CD4-positive, alpha-beta T cell treated with Interleukin-2 at 100 ng/mL for 4 hours (primary cell): ENCODE measurements around the gene PNMA1.

Experiments
- DNase-seq: peaks from one replicate; pipeline ENCODE4 v3.0.0-alpha.2; 2020; ENCODE audit warnings: low spot score

The PNMA1 gene

DNA sequence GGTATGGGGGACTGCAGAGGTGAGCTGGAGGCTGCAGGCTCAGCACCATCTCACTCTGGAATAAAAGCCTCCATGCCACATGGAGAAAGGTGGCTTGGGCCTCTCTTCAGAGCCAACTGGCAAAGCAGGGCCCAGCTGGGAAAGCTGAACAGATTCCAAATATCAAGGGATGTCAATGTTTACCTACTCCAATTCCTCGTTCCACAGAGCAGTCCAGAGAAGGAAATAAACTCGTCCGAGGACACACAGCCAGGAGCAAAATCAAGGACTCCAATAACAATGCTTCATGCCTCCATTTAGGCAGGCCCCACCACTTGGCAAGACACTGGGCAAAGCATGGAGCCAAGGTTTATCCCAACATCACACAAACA lies 36.3 kb upstream of the PNMA1 start:
- DNase-seq, result no peak

DNA sequence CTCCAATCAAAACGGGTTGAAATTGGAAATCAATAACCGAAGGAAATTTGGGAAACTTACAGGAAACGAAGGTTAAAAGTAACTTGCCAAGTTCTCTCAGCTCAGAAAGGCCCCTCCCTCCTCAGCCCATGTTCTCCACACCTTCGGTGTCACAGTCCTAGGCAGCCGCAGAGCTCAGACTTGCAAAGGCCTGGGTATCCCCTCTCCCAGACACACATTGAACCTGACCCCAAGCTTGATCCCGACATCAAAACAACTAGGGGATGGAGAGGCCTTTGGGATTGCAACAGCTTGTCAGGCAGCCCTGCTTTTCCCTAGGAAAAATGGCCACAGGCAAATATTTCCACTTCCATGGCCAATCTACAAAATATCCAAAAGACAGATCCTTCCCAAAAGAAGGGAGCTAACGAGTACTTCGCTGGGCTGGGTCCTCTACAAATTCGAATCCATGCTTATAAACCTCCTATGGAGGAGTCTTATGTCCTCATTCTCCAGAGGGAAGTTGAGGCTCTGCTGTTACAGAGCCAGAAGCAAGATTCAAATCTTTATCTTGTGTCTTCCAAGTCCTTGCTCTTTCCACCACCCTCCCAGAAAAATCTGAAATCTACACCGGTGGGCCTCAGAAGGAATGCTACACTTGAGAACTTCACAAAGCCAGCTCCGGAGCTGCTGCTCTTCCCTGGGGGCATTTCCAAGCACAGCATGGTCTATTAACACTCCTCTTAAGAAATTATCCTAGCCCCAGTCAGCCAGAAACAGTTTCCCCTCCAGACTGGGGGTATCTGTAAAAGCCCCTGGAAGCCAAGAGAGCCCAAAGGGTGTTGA lies 35.7 kb upstream of the PNMA1 start:
- DNase-seq, result no peak

DNA sequence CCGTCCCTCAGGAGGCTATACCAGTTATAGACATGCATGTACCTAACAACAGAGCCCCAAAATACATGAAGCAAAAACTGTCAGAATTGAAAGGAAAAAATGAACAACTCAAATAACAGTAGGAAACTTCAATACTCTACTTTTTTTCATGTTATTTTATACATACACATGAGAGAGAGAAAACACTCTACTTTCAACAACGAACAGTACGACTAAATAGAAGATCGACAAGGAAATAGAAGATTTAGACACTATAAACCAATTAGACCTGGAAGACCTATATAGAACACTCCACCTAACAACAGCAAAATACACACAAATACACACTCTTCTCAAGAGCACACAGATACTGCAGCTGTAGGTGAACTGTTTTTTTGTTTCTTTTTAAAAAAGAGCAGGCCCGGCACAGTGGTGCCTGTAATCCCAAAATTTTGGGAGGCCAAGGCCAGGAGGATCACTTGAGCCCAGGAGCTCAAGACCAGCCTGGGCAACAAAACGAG lies 34.7 kb upstream of the PNMA1 start:
- DNase-seq, result no peak

DNA sequence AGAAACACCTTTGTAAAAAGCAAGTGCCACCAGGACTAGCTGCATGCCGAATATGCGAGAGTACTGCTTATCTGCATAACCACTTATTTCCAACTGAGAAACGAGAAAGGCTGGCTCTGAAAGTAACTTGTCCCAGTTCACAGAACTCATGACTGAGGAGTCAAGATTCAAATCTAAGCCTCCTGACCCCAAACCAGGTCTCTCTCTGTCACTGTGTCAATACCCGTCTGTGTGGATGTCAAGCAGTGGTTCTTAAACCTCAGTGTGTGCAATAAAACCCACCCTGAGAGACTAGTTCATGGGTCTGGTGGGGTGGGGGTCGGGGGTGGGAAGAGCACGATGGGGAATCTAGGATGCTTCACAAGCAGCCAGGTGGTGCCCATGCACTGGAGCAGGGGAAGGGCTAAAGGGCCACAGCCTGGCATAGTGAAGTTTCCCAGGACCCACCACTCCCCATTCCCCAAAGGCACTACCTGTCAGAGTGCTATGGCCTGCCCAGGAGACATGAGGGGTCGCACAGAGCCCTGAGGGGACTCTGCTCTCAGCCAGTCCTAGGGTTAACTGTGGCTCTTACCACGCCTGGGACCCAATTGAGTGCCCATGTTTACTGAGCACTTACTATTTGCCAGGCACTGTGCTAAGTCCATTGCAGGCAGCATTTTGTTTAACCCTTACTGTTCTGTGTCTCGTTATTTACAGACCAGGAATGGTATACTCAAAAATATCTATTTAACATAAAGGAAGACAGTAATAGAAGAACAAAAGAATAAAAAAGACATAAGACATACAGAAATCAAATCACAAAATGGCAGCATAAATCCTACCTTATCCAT lies 33.4 kb upstream of the PNMA1 start:
- DNase-seq, result no peak

DNA sequence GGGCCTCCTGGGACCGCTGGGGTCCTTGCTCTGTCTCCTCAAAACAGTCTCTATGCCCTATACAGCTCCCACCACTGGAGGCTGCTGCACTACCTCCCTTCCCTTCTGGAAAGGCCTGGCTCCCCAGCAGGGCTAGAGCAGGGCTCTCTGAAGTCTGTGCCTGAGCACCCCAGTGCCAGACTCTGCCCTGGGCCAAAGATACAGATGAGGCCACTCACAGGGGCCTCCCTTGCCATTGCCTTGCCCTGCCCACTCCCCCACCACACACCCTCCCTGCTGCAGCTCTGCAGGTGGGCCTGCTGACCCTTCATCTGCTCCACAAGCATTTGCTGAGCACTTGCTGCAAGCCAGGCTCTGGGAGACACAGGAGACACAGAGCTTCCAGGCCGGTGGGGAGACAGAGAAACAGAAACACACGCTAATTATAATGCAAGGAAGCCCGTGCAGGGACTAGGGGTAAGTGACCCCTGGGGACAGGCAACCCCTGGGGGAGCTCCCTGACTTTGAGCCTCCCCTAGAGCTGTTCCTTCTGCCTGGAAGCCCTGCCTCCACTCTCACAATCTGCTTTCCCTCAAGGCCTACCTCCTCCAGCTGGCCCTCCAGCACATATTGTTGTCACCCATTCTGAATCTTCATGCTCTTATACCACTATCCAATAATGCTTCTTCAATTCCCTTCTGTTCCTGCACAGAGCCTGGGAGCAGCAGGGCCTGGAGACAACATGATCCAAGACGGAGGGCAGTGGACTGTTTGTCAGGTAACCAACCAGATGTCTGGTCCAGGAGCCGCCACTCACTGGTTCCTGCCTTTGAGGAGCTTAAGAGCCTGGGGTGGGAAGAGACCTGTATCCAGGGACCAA lies 32.6 kb upstream of the PNMA1 start:
- no peak for DNase-seq

DNA sequence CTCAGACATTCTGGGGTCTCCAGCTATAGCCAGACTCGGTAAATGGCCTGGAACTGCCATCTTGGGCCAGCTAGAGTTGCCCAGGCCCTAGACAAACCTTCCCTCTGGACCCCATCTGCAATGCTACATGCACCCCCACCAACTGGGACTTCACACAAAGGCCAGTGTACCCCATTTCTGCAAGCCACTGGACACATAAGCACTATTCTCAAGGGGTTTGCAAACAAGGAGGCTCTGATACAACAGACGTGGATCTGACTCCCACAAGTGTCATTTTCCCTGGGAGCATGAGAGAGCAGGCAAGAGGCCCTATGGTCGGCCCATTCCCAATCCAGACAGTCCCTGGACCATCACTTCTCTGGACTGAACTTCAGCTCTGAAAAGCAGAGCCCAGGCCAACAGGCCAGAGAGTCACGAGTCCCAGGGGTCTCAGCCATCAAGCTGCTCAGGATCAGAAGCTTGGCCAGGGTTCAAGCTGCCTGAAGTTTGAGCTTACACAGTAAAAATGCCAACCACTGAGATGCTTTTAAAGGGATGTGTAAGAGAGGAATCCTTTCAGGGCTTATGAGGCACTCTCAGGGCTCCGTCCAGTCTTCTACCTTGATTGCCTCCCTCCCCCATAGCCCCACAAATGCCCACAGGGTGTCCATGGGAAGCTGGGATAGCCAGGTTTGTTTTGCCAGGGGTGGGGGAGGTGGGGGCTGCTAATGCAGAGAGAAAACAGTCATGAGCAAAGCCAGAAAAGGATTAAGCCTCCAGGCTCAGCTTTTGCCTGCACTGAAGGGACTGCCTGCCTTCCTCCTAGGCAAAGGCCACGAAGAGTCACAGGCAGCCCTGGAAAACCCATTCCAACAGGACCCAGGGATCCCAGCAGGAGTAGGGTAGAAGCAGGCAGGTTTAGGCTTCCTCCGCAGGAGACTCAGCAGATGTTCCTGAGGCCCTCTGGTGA lies 31.7 kb upstream of the PNMA1 start:
- no peak for DNase-seq

DNA sequence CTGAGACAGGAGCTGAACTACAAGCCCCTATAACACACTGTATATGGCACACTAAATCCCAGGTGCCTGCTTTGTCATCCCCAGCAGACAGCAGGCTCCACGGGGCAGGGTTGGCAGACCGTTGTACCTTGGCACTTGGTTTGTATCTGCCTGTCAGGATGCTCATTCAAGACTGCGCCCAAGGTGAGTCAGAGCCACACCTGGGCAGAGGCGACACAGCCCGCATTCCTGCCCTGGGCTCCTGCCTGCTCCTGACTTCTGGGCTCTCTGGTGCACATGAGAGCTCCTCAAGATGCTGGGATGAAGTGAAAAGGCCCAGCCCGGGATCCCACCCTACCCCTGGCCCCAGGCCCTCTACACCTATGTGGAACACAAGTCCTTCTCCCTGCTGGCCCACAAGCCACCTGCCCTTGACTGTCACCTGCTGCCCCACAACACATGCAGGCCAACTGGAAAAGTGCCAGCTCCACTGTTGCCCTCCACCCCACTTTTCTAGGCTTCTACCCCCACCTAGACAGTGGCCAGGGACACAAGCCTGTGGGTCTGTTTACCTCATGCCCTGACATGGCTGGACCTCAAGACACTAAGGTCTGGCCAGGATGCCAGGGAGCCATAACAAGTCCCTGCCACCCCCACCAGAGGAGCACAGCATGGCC lies 30.8 kb upstream of the PNMA1 start:
- DNase-seq, result peak; percentile 47

DNA sequence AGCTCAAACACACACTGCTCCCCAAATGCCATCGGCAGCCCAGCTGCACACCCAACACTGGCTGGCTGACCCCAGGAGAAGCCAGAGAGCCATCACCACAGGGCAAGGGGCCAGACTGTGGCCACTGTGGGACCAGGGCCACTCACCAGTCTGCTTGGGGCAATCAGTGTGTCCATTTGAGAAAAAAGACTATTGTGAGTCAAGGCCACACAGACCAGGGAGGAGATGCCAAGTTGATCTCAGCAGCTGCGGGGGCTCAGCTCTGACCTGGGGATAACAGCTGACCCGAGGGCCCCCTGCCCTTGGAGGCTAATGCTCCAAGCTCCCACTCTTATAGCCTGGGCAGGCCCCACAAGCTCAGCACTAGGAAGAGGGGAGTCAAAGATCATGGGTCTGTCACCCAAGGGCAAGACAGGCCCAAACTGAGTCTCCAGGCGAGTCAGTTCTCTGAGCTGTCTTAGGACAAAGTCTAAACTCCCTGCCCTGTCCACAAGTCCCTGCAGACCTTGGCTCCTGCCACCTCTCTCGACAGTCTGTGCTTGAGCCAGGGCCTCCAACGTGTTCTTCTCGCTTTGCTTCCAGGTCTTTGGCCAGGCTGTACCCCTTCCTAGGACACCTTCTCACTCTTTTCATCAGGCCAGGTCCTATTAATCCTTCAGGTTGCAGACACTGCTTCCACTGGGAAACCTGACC lies 30.1 kb upstream of the PNMA1 start:
- DNase-seq, result no peak

DNA sequence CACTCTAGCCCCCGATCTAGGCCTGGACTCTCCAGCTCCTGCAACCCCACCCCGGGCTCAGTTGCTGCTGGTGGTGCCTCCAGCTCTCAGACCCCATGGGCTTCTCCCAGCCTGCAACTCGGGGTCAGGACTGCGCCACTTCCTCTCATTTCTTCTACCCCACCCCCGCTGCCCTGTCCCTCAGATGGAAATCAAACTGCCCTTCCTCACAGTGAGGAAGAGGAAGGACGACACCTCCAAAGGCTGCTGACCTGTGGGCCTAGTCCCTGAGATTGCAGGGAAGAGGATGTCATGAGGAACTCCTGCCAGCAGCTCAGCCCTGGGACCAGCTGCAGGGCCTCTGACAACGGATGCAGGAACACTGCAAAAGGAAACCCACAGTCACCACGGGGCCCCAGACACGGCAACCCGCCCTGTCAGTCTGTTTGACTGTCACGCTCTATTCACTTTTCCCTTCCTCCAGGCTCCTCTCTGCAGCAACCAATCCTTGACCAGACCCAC lies 29.3 kb upstream of the PNMA1 start:
- DNase-seq, result peak; percentile 54

DNA sequence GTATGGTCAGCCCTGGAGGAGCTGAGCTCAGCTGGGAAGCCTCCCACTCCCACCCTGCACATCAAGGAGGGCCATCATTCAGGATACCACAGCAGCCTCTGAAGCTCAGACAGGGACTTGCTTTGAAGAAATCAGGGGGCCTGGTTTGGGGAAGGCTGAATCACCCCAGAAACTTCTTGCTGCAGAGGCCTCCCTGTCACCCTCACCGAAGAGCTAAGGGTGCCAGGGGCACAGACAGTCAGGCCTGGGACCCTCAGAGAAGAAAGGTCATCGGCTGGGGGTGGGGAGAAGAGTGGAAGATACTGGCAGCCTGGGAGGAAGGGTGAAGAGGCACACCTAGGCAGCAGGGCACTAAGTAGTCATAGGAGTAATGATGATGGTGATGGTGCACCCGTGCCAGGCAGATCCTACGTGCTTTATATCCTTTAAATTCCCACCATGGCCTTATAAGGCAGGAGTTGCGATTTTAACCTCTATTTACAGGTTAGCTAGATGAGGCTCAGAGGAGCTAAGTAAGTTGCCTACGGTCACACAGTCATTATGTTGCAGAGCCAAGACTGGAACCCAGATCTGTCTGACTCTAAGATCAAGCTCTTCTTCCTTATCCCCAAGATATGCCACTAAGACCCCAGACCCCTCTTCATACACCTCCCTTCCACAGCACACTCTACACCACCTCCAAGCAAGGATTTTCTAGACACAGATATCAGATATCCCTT lies 28.5 kb upstream of the PNMA1 start:
- DNase-seq, result no peak

DNA sequence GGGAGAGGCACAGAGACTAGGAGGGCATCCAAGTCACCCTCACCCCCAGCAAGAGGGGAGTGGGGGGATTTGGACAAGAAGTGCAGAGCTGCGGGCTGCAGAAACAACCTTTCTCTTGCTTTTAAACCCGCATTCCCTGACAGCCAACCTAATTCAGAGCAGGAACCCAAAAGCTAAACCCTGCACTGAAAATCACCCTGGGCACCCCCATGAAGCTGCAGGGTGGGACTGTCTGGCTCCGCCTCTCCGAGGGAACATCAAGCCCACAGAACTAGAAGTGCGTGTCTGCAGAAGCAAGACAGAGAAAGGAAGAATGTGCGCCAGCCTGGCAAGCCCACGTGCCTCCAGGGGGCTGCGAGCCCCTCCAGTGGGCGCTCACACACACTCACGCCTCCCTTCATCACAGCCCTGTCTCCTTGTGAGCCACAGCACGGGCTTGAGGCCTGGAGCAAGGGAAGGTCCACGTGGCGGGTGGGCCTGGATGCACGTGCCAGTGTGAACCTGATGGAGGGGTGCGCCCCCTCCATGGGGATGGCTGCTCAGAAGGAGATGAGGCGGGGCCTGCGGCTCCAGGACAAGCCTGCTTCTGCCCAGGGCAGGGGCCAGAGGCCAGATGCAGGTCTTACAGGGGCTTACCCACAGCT lies 27.8 kb upstream of the PNMA1 start:
- DNase-seq, result peak; percentile 29

DNA sequence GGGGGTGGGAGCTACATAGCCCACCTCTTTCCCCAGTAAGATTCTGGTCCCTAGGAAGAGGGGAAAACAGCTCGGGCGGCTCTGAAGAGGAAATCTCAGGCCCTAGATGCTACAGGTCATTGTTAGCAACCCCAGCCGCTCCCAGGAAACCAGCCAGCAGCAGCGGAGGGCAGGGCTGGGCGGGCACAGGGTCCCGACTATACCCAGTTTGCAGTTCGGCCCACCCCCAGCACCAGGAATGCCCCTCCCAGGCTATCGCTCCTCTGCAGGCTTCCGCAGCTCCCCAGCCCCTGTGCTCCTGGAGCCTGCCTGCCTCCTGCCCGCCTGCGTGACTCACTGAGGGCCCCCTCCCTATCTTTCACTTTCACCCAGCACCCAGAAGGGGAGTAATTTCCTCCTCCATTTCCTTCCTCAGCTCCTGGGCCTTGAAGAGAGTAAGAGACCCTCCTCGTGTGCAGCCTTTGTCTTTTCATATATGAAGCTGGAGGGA lies 27.2 kb upstream of the PNMA1 start:
- peak; percentile 71 for DNase-seq

DNA sequence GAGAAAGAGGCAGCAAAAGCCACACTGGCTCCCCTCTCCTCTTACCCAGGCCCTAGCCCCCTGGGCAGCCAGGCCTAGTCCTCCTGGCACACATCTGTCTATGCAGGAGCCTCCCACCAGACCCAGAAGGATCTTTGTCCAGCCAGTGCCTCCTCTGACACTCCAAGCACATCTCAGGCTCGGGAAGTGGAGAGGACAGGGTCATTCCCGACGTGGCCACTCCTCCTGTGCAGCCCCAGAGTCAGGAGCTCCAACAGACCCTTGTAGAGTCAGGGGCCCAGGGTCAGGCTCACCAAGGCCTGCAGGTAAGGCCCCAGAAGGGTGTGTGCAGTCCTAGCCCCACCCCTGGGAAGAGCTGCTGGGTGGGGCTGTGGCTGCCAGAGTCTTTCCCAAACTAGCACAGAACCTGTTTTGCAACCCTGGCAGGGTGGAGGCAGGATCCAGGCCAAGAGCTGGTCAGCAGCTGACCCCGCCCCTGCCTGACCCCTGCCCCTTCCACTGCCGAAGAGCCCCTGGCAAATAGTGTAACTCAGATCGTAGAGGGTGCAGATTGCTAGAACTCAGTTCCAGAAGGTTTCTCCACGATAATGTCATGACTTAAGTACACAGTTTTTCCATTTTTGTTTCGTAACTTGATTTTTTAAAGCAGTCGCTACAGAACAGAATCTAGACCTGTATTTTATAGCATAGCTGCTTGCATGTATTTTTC lies 26.6 kb upstream of the PNMA1 start:
- DNase-seq, result no peak

DNA sequence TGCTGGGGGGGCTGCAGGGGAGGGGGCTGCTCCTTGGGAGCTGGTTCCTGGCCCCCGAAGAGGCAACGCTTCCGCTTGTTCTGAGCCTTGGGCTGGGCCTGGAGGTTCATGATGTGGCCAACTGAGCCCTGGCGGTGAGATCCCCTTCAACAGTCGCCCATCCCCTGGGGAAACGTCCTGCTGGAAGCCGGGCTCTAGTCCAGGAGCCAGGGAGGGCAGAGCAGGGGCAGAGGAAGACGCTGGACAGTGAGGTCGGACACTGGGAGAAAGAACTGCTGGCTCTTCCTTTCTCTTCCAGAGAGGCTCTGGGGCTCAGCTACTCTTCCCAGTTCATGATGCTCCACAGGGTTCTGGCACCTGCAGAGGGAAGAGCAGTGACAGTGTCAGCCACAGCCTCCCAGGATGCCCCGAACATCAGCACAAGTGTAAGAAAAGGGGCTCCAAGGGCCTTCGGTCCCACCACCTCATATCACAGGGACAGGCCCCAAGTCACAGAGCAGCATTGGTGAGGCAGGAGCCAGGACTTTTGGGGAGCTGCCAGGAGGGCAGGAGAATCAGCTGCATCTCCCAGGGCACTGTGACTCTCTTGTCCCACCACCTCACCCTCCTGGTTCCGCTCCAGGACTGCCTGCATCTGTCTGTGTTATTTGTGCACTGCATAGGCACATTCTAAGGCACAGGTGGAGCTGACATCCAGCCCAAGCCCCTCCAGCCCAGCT lies 25.9 kb upstream of the PNMA1 start:
- DNase-seq, result no peak

DNA sequence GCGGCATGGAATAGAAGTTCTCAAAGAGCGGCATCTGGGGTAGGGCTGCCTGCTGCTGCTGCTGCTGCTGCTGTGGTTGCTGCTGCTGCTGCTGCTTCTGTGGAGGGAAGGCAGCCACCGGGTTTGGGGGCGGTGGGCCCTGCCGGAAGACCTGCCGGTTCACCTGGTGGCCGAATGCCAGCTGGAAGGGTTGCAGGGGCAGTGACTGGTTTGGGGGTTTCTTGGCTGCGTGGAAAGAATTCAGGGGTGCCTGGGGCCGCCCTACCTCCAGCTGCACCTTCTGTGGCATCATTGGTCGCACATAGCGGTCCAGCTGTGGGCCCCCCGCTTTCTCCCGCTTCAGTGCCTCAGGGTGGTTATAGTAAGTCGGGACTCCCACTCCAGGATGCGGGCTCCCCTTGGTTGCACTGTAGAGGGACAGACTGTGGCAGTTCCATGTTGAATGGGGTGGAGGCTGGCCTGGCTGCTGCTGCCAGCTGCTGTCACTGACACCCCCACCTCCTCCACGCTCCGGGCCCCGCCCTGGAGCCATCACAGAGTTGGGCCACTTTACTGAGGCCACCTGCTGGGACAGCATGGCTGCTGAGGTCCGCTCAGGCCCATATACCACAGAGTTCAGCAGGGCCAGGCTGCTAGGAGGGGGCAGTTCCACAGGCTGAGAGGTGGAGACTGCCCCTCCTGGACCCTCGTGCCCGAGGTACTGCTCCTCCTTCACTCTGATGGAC lies 25.2 kb upstream of the PNMA1 start:
- no peak for DNase-seq

DNA sequence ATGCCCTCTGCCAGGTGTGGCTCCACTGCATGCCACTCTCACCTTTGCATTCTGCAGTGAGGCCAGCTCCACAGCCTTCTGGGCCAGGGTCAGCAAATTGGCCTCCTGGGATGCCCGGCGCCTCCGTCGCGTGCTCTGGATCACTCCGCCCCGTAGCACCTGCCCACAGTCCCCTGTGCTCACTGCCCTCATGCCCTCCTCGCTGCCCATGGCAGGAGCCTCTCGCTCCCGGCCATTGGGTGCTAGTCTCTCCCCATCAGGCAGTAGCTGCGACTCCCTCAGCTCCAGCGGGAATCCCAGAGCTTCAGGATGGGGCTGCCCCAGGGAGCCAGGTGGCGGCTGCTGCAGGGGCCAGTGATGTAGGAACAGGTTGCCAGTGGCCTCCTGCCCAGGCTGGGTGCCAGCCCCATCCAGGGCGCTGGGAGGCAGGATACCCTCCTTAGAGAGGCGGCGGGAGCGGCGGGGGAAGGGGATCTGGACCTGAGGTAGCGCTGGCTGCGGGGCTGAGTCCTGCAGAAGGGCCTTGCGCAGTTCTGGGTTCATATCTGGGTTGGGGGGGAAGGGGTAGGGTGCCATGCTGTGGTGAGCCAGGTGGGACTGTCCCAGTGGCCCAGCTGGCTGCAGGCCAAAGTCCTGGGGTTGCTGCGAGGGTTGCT lies 24.5 kb upstream of the PNMA1 start:
- no peak for DNase-seq
